ENCODE measurements around the gene ACTL9. TPM values are rescaled to one million over a fixed set of nuclear protein-coding genes. Genes with fewer than 3 reads are reported as not detected.
A peak's percentile ranks its signal among the peaks of the same experiment; 100 is the strongest.
"Not testable (repeated sequence)": the region's sequence is repeated elsewhere in the genome, so short reads cannot be mapped to it uniquely, and the experiment has no call there.

The ACTL9 gene
- total RNA-seq = not detected

GRCh38 chr19:8698433-8699063 lies at the start of gene ACTL9:
Gene ACTL9, minus strand, starts transcription at chr19:8698795. Its CDS starts 94 bp downstream, at chr19:8698701.
- Mint-ChIP-seq H3K27ac (no peak within 1 kb of the TSS), H3K4me3 (no peak within 1 kb of the TSS), H3K36me3 (no peaks in the 10 kb centered on the region), H3K4me1 (peaks cover 35% of the 10 kb centered on the region), H3K27me3 (peaks cover 8% of the 10 kb centered on the region), H3K9me3 (no peaks in the 10 kb centered on the region)
- no peak for DNase-seq

- not testable (repeated sequence) for H3K27ac Mint-ChIP-seq, H3K9me3 Mint-ChIP-seq, H3K4me1 Mint-ChIP-seq, DNase-seq, H3K27me3 Mint-ChIP-seq, H3K36me3 Mint-ChIP-seq, H3K4me3 Mint-ChIP-seq
These were observed 40.9 kb upstream of the ACTL9 start for GRCh38 chr19:8739291-8740065.

GRCh38 chr19:8738377-8738776 lies 39.8 kb upstream of the ACTL9 start:
- no peak for DNase-seq
- Mint-ChIP-seq H3K36me3 (no peaks in the 10 kb centered on the region), H3K9me3 (no peaks in the 10 kb centered on the region), H3K27ac (no peak overlapping the region), H3K4me3 (no peak overlapping the region), H3K27me3 (no peaks in the 10 kb centered on the region), H3K4me1 (no peaks in the 10 kb centered on the region)

- Mint-ChIP-seq H3K27ac (no peak overlapping the region), H3K27me3 (peaks cover 8% of the 10 kb centered on the region), H3K36me3 (no peaks in the 10 kb centered on the region), H3K9me3 (no peaks in the 10 kb centered on the region), H3K4me1 (no peaks in the 10 kb centered on the region), H3K4me3 (no peak overlapping the region)
- DNase-seq = peak; percentile 3
These were observed 33.0 kb upstream of the ACTL9 start for GRCh38 chr19:8731428-8732169.

DNA sequence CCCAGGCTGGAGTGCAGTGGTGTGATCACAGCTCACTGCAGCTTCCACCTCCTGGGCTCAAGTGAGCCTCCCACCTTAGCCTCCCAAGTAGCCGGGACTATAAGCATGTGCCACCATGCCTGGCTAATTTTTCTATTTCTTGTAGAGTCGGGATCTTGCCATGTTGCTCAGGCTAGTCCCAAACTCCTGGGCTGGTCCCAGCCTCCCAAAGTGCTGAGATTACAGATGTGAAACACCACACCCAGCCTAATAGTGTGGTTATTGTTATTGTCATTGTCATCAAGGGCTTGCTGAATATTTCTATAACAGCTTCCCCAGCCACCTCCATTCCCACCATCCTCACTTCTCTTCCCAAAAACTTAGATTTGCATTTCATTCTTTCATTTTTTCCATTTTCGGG lies 25.7 kb upstream of the ACTL9 start:
- DNase-seq = no peak
- Mint-ChIP-seq H3K4me1 (no peaks in the 10 kb centered on the region), H3K27ac (no peak overlapping the region), H3K4me3 (no peak overlapping the region), H3K27me3 (peaks cover 12% of the 10 kb centered on the region), H3K36me3 (no peaks in the 10 kb centered on the region), H3K9me3 (no peaks in the 10 kb centered on the region)

- no peak overlapping the region for H3K27ac Mint-ChIP-seq
- no peaks in the 10 kb centered on the region for H3K36me3 Mint-ChIP-seq
- H3K27me3 Mint-ChIP-seq = peaks cover 12% of the 10 kb centered on the region
- no peak overlapping the region for H3K4me3 Mint-ChIP-seq
- H3K4me1 Mint-ChIP-seq = no peaks in the 10 kb centered on the region
- DNase-seq = no peak
- peaks cover 4% of the 10 kb centered on the region for H3K9me3 Mint-ChIP-seq
These were observed 23.4 kb upstream of the ACTL9 start for GRCh38 chr19:8722032-8722431.

DNA sequence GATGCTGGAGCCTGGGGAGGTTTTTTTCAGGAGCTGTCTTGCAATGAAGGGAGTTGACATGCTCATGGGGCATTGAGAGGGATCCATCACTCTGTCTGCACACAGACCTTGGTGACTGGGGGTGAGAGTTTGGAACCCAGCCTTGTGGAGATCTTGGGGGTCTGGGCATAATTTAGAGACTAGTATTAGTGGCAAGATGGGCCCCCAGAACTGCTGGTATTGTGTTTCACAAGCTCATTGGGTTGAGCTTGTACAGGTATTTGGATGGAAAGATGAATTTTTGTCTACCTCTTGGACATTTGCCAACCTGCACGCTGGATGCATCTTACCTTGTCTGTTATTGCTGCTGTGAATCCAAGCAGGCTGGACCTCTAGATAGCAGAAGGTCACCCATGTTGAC lies 22.7 kb upstream of the ACTL9 start, which contains the start of gene OR2Z1:
Gene OR2Z1 (plus strand): TSS at position 301 of the 400 bp plus-strand sequence. CDS start 9,395 bp downstream, outside the sequence.
- no peaks in the 10 kb centered on the region for H3K36me3 Mint-ChIP-seq
- peaks cover 12% of the 10 kb centered on the region for H3K27me3 Mint-ChIP-seq
- H3K4me3 Mint-ChIP-seq = no peak within 1 kb of the TSS
- H3K9me3 Mint-ChIP-seq = peaks cover 5% of the 10 kb centered on the region
- DNase-seq = no peak
- H3K4me1 Mint-ChIP-seq = no peaks in the 10 kb centered on the region
- H3K27ac Mint-ChIP-seq = no peak within 1 kb of the TSS

- H3K36me3 Mint-ChIP-seq, DNase-seq, H3K9me3 Mint-ChIP-seq, H3K4me3 Mint-ChIP-seq, H3K27ac Mint-ChIP-seq, H3K27me3 Mint-ChIP-seq: not testable (repeated sequence)
- H3K4me1 Mint-ChIP-seq = peaks cover 10% of the 10 kb centered on the region
These were observed 11.7 kb upstream of the ACTL9 start for GRCh38 chr19:8710337-8710736.

GRCh38 chr19:8705742-8706141 lies 7.1 kb upstream of the ACTL9 start:
- Mint-ChIP-seq H3K27ac (peak overlapping the region; percentile 63), H3K4me3 (no peak overlapping the region), H3K27me3 (no peaks in the 10 kb centered on the region), H3K36me3 (peaks cover 2% of the 10 kb centered on the region), H3K9me3 (no peaks in the 10 kb centered on the region), H3K4me1 (peaks cover 49% of the 10 kb centered on the region)
- DNase-seq = no peak

DNA sequence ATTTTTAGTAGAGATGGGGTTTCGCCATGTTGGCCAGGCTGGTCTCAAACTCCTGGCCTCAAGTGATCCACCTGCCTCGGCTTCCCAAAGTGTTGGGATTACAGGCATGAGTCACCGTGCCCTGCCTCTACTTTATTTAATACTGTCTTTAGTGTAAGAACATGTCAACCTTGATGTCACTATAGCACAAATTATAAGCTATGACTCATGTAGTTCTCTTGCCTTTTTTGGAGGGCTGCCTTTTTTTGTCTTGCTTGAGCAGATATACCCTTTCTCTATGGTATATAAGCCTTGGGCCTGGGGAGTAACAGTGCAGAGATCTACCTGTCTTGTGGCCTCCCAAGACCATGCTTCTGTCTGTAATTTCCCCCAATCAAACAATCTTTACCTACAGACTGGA lies 6.7 kb upstream of the ACTL9 start:
- DNase-seq, H3K27me3 Mint-ChIP-seq, H3K36me3 Mint-ChIP-seq, H3K4me3 Mint-ChIP-seq, H3K9me3 Mint-ChIP-seq: not testable (repeated sequence)
- H3K27ac Mint-ChIP-seq = peak overlapping the region; percentile 63
- H3K4me1 Mint-ChIP-seq = peaks cover 50% of the 10 kb centered on the region

GRCh38 chr19:8703223-8703622 lies 4.6 kb upstream of the ACTL9 start:
- Mint-ChIP-seq H3K4me3 (no peak overlapping the region), H3K36me3 (no peaks in the 10 kb centered on the region), H3K4me1 (peaks cover 47% of the 10 kb centered on the region), H3K9me3 (no peaks in the 10 kb centered on the region), H3K27ac (no peak overlapping the region), H3K27me3 (no peaks in the 10 kb centered on the region)
- DNase-seq = no peak

GRCh38 chr19:8702350-8702749 lies 3.8 kb upstream of the ACTL9 start:
- Mint-ChIP-seq H3K36me3 (no peaks in the 10 kb centered on the region), H3K4me3 (peak overlapping the region; percentile 13), H3K27ac (peak overlapping the region; percentile 18), H3K9me3 (no peaks in the 10 kb centered on the region), H3K4me1 (peaks cover 47% of the 10 kb centered on the region), H3K27me3 (no peaks in the 10 kb centered on the region)
- peak; percentile 50 for DNase-seq

- Mint-ChIP-seq H3K4me1 (peaks cover 52% of the 10 kb centered on the region), H3K4me3 (no peak overlapping the region), H3K27ac (no peak overlapping the region), H3K27me3 (peaks cover 8% of the 10 kb centered on the region), H3K36me3 (no peaks in the 10 kb centered on the region), H3K9me3 (no peaks in the 10 kb centered on the region)
- DNase-seq = no peak
These were observed 2.4 kb upstream of the ACTL9 start for GRCh38 chr19:8700956-8701355.

DNA sequence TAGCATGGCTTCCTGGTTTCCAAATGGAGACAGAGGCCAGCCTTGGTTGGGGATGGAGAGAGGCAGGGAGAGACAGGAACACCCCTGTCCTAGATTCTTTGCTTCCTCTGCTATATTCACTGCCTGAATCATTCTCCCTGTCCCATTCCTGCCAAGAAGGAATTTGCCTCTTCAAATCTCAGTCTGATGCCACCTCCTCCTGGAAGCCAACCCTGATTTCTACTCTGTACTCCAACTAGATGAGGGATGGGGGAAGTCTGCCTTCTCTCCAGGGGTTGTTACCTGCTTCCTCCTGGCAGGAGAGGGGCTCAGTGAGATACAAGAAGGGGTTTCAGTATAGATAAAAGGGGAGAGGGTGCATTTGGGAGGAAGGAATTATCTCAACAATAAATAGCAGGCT lies 1.3 kb upstream of the ACTL9 start:
- no peak overlapping the region for H3K4me3 Mint-ChIP-seq

GRCh38 chr19:8697671-8698432 lies 743 bp downstream of the ACTL9 start:
- Mint-ChIP-seq H3K4me1 (peaks cover 30% of the 10 kb centered on the region), H3K4me3 (no peak overlapping the region), H3K9me3 (no peaks in the 10 kb centered on the region), H3K36me3 (no peaks in the 10 kb centered on the region), H3K27me3 (peaks cover 8% of the 10 kb centered on the region), H3K27ac (no peak overlapping the region)
- DNase-seq = peak; percentile 32

More for the DNA sequence above, 1.3 kb upstream of the ACTL9 start:
- H3K9me3 Mint-ChIP-seq = no peaks in the 10 kb centered on the region
- H3K27ac Mint-ChIP-seq = no peak overlapping the region
- no peak for DNase-seq
- no peaks in the 10 kb centered on the region for H3K36me3 Mint-ChIP-seq
- peaks cover 43% of the 10 kb centered on the region for H3K4me1 Mint-ChIP-seq
- H3K27me3 Mint-ChIP-seq = peaks cover 8% of the 10 kb centered on the region

Data from activated naive CD8-positive, alpha-beta T cell treated with anti-CD3 and anti-CD28 coated beads for 36 hours (primary cell).